NK-92 (cell line): ENCODE data around the gene KDELR1.

ENCODE experiments used
- DNase-seq: peaks from one replicate; lab custom pipeline; 2025; ENCODE audit not compliant: unreplicated experiment; lab: John Stamatoyannopoulos, UW

Gene KDELR1

GRCh38 chr19:48391100-48392005 lies at the start of gene KDELR1:
Gene KDELR1 (minus strand): TSS chr19:48391551. CDS start chr19:48391358, 193 bp downstream.
- no peak for DNase-seq

GRCh38 chr19:48436586-48436985 lies 45.2 kb upstream of the KDELR1 start:
- DNase-seq: no peak

GRCh38 chr19:48433337-48433736 lies 42.0 kb upstream of the KDELR1 start:
- no peak for DNase-seq

GRCh38 chr19:48428670-48429069 lies 37.3 kb upstream of the KDELR1 start:
- DNase-seq: no peak

GRCh38 chr19:48424694-48425219 lies 33.4 kb upstream of the KDELR1 start:
- no peak for DNase-seq

- no peak for DNase-seq
Measured at GRCh38 chr19:48421548-48421947, 30.2 kb upstream of the KDELR1 start.

- DNase-seq: no peak
Measured at GRCh38 chr19:48419158-48419920, 28.0 kb upstream of the KDELR1 start.

GRCh38 chr19:48418317-48419064 lies 27.1 kb upstream of the KDELR1 start:
- no peak for DNase-seq

GRCh38 chr19:48417421-48417820 lies 26.1 kb upstream of the KDELR1 start:
- no peak for DNase-seq

GRCh38 chr19:48415806-48416221 lies 24.5 kb upstream of the KDELR1 start:
- no peak for DNase-seq

GRCh38 chr19:48415395-48415794 lies 24.0 kb upstream of the KDELR1 start:
- DNase-seq: no peak

GRCh38 chr19:48413879-48414587 lies 22.7 kb upstream of the KDELR1 start:
- no peak for DNase-seq

GRCh38 chr19:48405850-48406249 lies 14.5 kb upstream of the KDELR1 start:
- DNase-seq: no peak

GRCh38 chr19:48405010-48405659 lies 13.8 kb upstream of the KDELR1 start:
- DNase-seq: no peak

- DNase-seq: no peak
Measured at GRCh38 chr19:48403606-48404005, 12.3 kb upstream of the KDELR1 start.

GRCh38 chr19:48401287-48401686 lies 9.9 kb upstream of the KDELR1 start:
- DNase-seq: no peak

- DNase-seq: no peak
Measured at GRCh38 chr19:48400018-48400742, 8.8 kb upstream of the KDELR1 start.

GRCh38 chr19:48398375-48399235 lies 7.3 kb upstream of the KDELR1 start:
- DNase-seq: no peak

- no peak for DNase-seq
Measured at GRCh38 chr19:48398102-48398374, 6.7 kb upstream of the KDELR1 start.
